SU-DHL-6 (cell line): Measurements from ENCODE around the gene PEX11A.

Experiments used
- H2AFZ ChIP-seq: fragments of 200-600 bp; sonication (generic); 2 replicates; pipeline ENCODE4 v1.6.1; 2014; ENCODE audit warnings: low read depth, mild to moderate bottlenecking, moderate library complexity, mixed read lengths, antibody characterized with exemption, low read length; ENCODE audit not compliant: severe bottlenecking
- H3F3A ChIP-seq: fragments of 200-600 bp; shearing (Covaris generic); 2 replicates; pipeline ENCODE4 v1.6.0; 2016; ENCODE audit warnings: antibody characterized with exemption, mild to moderate bottlenecking; ENCODE audit not compliant: insufficient read depth
- H3K27ac ChIP-seq: fragments of 200-600 bp; sonication (generic); 2 replicates; pipeline ENCODE4 v1.5.1; 2016; ENCODE audit warnings: low read depth, mild to moderate bottlenecking, low read length, moderate library complexity, mixed read lengths
- H3K27me3 ChIP-seq: fragments of 200-600 bp; sonication (generic), shearing (Covaris generic); 2 replicates; pipeline ENCODE4 v1.6.0; 2014; ENCODE audit warnings: mild to moderate bottlenecking, low read length
- H3K36me3 ChIP-seq: fragments of 200-600 bp; sonication (generic); 2 replicates; pipeline ENCODE4 v1.6.1; 2014; ENCODE audit warnings: mild to moderate bottlenecking, low read length, mixed read lengths
- H3K4me2 ChIP-seq: fragments of 300-600, 200-600 bp; shearing (Covaris generic), sonication (generic); 2 replicates; pipeline ENCODE4 v1.6.0; 2014; ENCODE audit warnings: low read length, low read depth, mild to moderate bottlenecking; ENCODE audit not compliant: poor library complexity, severe bottlenecking
- H3K4me3 ChIP-seq: fragments of 200-600 bp; sonication (generic); 2 replicates; pipeline ENCODE4 v1.5.1; 2014; ENCODE audit warnings: antibody characterized with exemption, low read length, mild to moderate bottlenecking, mixed read lengths; ENCODE audit not compliant: insufficient read depth, poor library complexity, severe bottlenecking
- H3K79me2 ChIP-seq: fragments of 200-600 bp; sonication (generic); 2 replicates; pipeline ENCODE4 v1.6.1; 2014; ENCODE audit warnings: mild to moderate bottlenecking, low read length, moderate library complexity; ENCODE audit not compliant: insufficient read depth
- H3K9ac ChIP-seq: fragments of 200-600 bp; sonication (generic); 2 replicates; pipeline ENCODE4 v1.7.0; 2014; ENCODE audit warnings: mild to moderate bottlenecking, low read length
- H3K9me2 ChIP-seq: fragments of 200-600 bp; sonication (generic); replicated peaks from 2 replicates; pipeline ENCODE4 v1.6.1; 2014; ENCODE audit warnings: low read length; ENCODE audit not compliant: insufficient read depth
- H3K9me3 ChIP-seq: fragments of 200-600 bp; sonication (generic); 2 replicates; pipeline ENCODE4 v1.6.1; 2014; ENCODE audit warnings: low read length, mixed read lengths; ENCODE audit not compliant: insufficient read depth
- H4K20me1 ChIP-seq: fragments of 200-600 bp; sonication (generic); 2 replicates; pipeline ENCODE4 v1.6.1; 2014; ENCODE audit warnings: low read depth, mild to moderate bottlenecking, antibody characterized with exemption, low read length, moderate library complexity, mixed read lengths
- EZH2phosphoT487 ChIP-seq: fragments of 200-600 bp; sonication (generic), shearing (Covaris generic); conservative IDR thresholded peaks from 2 replicates; pipeline ENCODE4 v1.6.1; 2018; ENCODE audit warnings: mild to moderate bottlenecking, antibody characterized with exemption, low read length, moderate library complexity, mixed read lengths
- TF ChIP-seq, protein P1 (sequence below): fragments of 200-600 bp; sonication (generic); IDR thresholded peaks from one replicate; pipeline ENCODE4 v1.5.1; 2017; ENCODE audit warnings: antibody characterized with exemption, mild to moderate bottlenecking, low read length, moderate library complexity; ENCODE audit not compliant: insufficient read depth, poor library complexity, severe bottlenecking

Gene PEX11A

DNA sequence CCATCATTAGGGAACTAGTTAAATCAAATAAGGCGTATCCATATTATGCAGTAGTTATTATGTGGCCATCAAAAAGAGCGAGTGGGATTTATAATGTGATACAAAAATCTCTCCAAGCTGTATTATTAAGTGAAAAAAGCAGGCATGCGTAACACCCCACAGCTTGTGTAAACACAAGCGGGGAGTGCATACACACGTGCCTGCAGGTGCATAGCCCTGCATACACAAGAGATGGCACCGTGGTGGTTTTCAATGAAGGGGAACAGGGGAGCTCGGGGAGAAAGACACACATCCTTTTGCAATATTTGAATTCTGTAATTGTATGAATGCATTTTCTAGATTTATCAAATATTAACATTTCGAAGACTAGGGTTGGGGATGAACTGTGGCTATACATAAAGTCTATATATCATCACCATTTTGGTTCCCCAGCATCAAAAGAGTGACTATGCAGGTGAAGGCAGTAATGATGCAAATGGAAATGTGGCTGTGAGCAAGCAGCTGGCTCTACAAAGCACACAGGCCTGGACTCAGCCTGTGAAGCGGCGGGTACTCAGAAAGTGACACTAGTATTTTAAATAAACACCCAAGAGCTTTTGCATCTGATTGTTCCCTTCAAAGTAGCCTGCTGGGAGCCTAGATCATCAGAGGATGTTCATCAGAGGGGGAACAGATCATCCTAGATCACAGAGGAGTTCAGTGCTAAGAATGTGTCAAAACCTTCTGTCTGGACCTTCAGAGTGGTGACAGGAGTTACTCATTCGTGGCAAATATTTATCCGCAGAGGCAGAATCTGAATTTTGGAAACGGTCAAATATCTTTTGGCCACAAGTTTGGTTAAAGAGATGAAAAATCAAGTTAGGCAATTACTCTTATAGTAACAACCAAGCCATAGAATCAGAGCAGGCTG lies 25.9 kb downstream of the PEX11A start:
- H3K9me2 ChIP-seq, result no peaks in the 10 kb centered on the region
- TF ChIP-seq EZH2phosphoT487, result no peak
- TF ChIP-seq, protein P1, sequence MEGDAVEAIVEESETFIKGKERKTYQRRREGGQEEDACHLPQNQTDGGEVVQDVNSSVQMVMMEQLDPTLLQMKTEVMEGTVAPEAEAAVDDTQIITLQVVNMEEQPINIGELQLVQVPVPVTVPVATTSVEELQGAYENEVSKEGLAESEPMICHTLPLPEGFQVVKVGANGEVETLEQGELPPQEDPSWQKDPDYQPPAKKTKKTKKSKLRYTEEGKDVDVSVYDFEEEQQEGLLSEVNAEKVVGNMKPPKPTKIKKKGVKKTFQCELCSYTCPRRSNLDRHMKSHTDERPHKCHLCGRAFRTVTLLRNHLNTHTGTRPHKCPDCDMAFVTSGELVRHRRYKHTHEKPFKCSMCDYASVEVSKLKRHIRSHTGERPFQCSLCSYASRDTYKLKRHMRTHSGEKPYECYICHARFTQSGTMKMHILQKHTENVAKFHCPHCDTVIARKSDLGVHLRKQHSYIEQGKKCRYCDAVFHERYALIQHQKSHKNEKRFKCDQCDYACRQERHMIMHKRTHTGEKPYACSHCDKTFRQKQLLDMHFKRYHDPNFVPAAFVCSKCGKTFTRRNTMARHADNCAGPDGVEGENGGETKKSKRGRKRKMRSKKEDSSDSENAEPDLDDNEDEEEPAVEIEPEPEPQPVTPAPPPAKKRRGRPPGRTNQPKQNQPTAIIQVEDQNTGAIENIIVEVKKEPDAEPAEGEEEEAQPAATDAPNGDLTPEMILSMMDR, result no peak
- no peak overlapping the region for H3K27ac ChIP-seq
- H3K36me3 ChIP-seq, result no peaks in the 10 kb centered on the region
- no peak overlapping the region for H3K4me3 ChIP-seq
- no peaks in the 10 kb centered on the region for H3F3A ChIP-seq
- no peaks in the 10 kb centered on the region for H3K79me2 ChIP-seq
- H3K9me3 ChIP-seq, result no peaks in the 10 kb centered on the region
- H3K27me3 ChIP-seq, result no peaks in the 10 kb centered on the region
- H2AFZ ChIP-seq, result no peak overlapping the region
- no peaks in the 10 kb centered on the region for H4K20me1 ChIP-seq
- H3K4me2 ChIP-seq, result no peak overlapping the region
- no peak overlapping the region for H3K9ac ChIP-seq

DNA sequence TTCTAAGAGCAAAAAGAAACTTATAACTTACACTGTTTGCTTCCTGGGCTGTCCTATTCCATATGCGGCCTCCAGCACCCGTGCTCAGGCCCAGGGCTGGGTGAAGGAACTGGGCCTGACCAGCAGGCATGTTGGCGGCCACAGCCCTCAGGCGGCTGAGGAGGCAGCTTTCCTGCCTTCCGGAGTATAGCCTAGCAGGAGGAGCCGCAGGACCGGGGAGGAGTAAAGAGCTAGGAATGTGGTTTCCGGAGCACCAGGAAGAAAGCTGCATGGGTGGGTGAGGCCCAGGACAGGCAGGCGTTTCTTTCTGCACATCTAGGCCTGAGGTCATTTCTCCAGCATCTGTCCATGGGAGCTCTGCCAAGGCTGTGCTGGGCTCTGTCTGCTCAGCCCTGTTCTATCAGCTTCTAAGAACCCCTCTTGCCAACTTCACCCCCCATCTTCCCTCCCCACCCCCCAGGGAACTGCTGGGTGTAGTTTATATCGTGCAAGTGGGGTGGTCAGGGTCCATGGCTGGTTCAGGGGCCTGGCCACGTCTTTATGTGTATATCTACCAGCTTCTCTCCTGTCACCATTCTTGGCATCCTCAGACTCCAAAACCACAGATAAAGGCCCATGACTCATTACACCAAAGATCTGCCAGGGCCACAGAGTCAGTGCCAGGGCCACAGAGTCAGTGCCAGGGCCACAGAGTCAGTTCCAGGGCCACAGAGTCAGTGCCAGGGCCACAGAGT lies 27.5 kb downstream of the PEX11A start:
- H3K9ac ChIP-seq, result no peak overlapping the region
- no peaks in the 10 kb centered on the region for H3K9me3 ChIP-seq
- H4K20me1 ChIP-seq, result no peaks in the 10 kb centered on the region
- H3K4me3 ChIP-seq, result no peak overlapping the region
- H3K27ac ChIP-seq, result no peak overlapping the region
- H3K9me2 ChIP-seq, result no peaks in the 10 kb centered on the region
- H3K4me2 ChIP-seq, result no peak overlapping the region
- H3K36me3 ChIP-seq, result no peaks in the 10 kb centered on the region
- TF ChIP-seq EZH2phosphoT487, result no peak
- TF ChIP-seq, protein P1, result no peak
- no peak overlapping the region for H2AFZ ChIP-seq
- H3F3A ChIP-seq, result no peaks in the 10 kb centered on the region
- H3K27me3 ChIP-seq, result no peaks in the 10 kb centered on the region
- no peaks in the 10 kb centered on the region for H3K79me2 ChIP-seq

DNA sequence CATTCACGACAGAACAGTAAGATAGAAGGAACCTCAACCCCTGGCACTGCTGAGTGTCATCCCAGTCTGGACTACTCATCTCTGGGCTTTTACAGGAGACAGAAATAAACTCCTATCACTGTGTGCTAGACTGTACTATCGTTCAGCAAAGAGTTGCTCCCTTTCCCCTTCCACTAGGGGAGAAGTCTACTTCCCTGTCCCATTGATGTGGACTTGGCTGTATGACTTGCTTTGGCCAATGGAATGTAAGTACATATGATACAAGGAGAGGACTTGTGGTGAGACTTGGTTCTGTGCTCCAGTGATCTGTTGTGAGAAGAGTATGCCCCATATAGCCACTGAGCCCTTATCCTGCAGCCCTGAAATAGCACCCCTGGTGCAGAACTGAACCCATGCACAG lies 30.0 kb downstream of the PEX11A start:
- Histone ChIP-seq H3K9me3 (no peaks in the 10 kb centered on the region), H2AFZ (no peak overlapping the region), H3K4me2 (no peak overlapping the region), H3K27ac (no peak overlapping the region), H3K36me3 (no peaks in the 10 kb centered on the region), H3K9ac (no peak overlapping the region), H3K4me3 (no peak overlapping the region), H3K79me2 (no peaks in the 10 kb centered on the region), H3K27me3 (0 out of 2 replicates have a peak, but pooled peaks cover 3% of the 10 kb centered on the region), H4K20me1 (no peaks in the 10 kb centered on the region), H3F3A (no peaks in the 10 kb centered on the region), H3K9me2 (no peaks in the 10 kb centered on the region)
- TF ChIP-seq EZH2phosphoT487, result no peak
- TF ChIP-seq, protein P1, result no peak
